GM18498 (cell line): Measurements from ENCODE around the gene BEND3.
A peak's percentile ranks its signal among the peaks of the same experiment; 100 is the strongest.
"Not testable (repeated sequence)": the region's sequence is repeated elsewhere in the genome, so short reads cannot be mapped to it uniquely, and the experiment has no call there.

ENCODE experiments used
- ATAC-seq: cut with Tn5 transposase; IDR thresholded peaks from one replicate; pipeline ENCODE4 v1.9.1; 2021; ENCODE audit warnings: mild to moderate bottlenecking, moderate library complexity; ENCODE audit not compliant: unreplicated experiment

BEND3 gene

DNA sequence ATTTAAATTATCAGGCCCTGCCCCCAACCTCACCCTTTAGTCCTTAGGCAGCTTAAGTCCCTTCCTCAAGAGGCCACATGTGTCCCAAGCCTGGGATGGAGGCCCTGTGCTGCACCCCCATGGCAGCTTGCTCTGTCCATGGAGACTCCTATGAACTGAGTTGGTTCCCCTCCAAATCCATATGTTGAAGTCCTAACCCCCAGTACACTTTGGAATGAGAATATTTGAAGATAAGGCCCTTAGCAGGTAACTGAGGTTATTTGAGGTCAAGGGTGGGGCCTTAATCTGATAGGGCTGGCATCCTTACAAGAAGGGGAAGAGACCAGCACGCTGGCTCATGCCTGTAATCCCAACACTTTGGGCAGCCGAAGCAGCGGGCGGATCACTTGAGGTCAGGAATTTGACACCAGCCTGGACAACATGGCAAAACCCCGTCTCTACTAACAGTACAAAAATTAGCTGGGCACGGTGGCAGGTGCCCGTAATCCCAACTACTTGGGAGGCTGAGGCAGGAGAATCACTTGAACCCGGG is 6.7 kb upstream of the BEND3 start:
- no peak for ATAC-seq

DNA sequence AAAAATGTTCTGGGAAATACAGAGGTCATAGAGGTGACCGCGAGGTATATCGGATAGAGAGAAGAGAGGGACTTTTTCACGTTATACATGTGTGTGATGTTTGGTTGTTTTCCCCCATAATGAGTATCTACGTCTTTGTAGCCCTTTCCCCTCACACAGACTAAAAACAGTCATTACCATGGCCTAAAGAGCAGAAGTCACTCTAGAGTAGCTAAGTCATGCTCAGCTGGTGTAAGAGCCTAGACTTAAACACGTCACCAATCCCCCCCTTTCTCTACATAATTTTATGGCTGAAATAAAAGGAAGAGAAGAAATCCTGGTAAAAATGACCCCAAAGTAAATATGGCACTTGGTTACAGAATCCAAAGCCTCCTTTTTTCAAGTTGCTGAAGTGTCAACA is 6.0 kb upstream of the BEND3 start:
- ATAC-seq, result no peak

DNA sequence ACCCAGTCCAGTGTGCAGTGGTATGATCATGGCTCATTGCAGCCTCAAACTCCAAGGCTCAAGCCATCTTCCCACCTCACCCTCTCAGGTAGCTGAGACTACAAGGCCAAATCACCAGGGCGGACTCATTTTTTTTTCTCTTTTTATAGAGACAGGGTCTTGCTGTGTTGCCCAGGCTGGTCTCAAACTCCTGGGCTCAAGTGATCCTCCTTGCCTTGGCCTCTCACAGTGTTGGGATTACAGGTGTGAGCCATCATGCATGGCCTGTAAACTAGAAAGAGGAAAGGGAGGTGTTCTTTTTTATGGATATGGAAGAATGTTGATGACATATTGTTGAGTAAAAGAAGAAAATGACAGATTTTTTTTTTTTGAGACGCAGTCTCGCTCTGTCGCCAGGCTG is 5.1 kb upstream of the BEND3 start:
- no peak for ATAC-seq

DNA sequence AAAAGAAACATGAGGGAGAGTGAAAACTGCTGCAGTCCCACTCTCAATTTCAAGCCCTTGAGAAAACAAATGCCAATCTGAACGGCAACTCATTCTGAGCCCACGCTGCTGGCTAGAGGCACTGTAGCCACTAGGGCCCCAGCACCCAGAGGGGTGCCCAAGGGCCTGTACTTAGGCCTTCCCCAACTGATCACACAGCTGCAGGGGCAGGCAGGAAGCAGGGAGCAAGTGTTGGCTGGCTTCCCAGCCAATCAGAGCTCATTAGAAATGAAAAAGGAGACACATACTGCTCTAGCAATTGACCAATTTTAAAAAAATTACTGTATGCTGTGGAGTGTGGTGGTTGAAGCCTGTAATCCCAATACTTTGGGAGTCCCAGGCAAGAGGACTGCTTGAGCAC is 3.7 kb upstream of the BEND3 start:
- ATAC-seq, result no peak

DNA sequence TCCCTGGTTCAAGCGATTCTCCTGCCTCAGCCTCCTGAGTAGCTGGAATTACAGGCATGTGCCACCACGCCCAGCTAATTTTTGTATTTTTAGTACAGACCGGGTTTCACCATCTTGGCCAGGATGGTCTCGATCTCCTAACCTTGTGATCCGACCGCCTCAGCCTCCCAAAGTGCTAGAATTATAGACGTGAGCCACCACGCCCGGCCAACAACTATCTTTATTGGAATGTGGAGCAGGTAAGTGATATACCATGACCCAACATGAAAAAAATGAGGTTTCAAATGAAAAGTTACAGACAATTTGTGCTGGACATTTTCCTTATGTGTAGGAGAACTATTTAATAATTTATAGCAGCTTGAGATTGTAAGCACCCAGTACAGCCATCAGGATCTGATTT is 3.2 kb upstream of the BEND3 start:
- ATAC-seq, result not testable (repeated sequence)

DNA sequence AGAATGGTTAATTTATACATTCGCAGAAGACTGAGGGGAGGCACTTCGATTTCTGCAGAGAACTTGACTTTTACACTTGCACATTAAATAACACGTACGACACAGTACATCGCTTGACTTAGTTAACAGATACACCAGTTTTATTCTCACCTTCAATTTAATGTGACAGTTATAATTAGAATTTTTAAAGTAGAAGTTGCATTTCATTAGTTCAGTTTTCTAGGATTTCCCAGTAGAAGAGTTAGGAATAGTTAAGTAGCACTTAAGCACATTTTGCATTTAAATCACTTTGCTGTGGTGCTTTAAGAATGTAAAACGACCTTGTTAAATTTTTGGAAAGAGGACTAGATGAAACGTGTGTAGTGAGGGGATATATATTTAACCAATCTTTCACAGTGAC is 1.6 kb upstream of the BEND3 start:
- no peak for ATAC-seq

DNA sequence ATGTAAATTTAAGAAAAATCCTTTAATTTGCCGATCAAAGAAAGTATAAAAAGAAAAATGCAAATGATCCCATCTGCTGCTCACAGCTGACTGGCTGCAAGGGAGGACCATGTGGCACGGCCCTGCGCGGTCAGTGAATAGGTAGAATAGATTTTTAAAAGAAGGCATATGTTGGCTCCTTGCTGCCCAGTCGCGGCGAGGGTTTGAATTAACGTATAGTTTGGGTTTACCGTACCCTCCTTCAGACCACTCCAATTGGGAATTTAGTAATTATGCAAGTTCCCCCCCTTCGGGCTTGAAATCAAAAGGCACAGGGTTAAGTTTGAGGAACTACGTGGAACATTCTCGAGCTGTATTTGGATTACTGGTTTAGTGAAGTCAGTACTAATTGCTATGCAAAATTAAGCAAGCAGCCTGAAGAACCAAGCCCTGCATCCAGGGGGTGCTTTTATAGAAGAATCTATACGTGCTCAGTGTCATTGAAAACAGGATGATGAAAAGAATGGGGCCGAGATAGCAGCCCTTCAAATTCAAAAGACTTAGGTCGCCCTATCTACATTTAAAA is 1.1 kb upstream of the BEND3 start:
- no peak for ATAC-seq

DNA sequence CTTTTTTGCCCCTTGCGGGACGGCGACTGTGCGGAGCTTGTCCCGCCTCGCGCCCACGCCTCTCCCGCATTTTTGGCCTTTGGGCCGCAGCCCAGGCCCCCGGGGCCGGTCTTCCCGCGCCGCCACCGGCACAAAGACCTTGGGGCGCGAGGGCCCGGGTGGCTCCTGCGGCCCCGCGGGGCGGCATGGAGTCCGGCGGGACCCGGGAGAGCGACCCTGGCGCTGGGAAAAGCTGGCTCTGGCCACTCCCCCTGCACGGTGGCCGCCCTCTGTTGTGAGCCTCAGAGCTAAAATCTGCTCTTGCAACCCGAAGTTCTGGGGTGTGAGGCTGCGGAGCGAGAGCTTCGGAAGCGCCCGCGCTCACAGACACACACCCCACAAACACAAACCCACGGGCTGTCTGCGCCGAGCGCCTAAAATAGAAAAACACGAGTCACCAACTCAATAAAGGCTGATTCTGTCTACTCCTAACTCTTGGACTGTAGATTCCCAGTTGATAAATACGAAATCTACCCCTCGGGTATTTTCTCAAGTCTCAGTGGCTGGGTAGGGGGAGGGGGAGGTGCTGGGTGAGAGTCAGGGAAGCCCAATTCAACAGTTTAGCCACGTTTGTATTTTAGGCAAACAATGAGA is 496 bp upstream of the BEND3 start:
- no peak for ATAC-seq

DNA sequence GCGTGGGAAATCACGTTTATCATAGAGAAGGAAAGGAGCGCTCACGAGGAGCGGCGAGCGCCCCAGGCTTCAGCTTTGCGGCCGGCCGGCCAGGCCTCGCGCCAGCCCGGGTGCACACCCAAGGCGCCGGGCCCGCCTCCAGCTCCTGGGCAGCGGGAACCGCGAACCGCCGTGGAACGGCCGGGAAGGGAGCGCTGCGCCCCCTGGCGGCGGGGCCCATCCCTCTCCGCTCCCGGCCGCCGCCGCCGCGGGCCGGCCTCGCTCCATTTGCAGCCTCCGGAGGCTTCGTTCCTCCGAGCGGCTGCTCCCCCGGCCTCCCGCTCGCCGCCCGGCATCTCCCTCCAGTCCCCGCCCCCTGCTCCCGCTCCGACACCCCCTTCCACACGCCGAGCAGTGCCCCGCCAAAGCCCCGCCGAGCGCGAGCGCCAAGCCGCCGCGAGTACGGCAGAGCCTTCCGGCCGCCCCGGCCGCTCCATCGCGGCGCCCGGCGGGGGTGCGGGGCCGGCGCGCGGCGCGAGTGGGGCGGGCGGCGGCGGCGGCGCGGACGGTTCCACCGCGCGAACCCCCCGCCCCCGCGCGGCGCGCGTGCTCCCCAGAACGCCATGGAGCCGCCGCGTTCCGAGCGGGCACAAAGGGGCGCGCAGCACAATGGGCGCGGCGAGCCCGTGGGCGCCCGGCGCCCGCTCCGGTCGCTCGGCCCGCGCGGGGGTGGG is 946 bp downstream of the BEND3 start:
- peak; percentile 76 for ATAC-seq

DNA sequence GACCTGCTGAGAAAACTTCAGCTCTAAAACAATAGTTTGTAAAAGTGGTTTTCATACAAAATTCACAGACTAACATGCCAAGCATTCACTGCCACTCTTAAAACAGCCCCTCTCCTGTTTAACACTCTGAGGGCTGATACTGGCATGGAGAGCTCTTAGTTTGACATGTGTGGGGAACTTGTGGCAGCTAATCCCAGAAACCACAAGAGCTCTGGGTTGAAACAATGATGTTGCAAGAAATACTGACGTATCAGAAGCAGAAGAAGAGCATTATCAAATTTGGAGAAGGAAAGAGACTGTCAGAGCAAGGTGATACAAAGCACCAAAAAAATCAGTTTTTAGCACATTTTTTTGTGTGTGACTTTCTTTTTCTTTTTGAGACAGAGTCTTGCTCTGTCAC is 5.1 kb downstream of the BEND3 start:
- no peak for ATAC-seq

DNA sequence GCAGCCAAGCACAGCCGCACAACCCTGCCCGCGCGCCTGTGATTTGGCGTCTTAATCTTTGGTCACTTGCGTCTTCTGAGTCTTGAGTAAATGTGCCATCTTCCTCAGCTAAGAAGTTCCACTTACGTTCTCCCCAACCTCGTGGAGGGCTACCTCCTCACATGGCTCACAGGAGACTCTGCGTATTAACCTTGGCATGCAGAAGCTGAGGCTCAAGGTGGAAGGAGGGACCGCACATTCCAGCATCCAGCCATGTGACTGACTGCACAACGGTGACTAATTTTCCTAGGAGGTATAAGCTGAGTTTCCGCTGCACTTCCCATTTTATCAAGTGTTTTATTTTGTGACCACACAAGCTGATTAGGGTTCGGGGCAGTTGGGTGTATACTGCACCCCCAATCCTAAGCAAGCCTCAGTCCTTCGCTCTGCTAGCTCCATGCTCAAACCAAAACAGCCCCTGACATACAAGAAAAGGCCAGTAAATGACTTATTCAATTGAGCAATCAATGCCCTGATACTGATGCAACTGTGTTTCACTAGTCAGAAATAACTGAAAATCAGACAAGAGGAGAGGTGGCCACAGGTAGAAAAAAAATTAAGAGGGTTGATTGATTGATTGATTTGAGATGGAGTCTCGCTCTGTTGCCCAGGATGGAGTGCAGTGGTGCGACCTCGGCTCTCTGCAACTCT is 7.0 kb downstream of the BEND3 start:
- ATAC-seq, result no peak

DNA sequence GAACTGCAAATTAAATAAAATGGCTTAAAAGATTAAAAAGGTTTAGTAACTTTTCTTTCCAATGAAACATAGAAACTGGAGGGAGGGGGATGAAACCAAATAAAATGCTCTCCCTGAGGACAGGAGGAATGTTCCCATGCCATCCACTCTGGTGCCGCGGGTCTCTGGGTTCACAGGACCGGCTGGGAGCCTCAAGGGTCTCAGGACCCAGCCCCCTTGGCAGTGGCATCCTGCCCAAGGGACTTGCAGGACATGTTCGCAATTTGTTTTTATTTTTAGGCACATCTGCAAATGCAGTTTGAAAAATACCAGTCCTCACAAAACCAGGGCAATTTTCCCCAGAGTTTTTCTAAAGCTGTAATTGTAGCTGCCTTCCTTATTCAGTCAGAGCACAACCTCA is 7.5 kb downstream of the BEND3 start:
- ATAC-seq, result no peak

DNA sequence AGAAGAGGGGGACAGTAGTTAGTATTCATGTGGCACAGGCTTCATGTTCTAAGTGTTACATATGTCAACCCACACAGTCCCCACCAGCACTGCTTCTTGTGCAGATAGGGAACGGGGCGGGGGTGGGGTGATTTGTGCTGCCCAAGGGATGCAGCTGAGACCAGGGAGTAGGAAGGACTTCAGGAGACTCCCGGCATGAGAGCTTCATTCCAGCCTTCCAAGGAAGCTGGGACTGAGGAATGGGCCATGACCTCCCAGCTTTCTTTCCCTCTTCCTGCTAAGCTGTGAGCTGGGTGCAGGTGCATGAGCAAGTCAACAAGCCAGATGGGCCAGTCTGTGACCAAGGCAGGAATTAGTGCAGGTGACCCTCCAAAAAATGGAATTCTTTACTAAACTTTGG is 9.2 kb downstream of the BEND3 start:
- no peak for ATAC-seq

DNA sequence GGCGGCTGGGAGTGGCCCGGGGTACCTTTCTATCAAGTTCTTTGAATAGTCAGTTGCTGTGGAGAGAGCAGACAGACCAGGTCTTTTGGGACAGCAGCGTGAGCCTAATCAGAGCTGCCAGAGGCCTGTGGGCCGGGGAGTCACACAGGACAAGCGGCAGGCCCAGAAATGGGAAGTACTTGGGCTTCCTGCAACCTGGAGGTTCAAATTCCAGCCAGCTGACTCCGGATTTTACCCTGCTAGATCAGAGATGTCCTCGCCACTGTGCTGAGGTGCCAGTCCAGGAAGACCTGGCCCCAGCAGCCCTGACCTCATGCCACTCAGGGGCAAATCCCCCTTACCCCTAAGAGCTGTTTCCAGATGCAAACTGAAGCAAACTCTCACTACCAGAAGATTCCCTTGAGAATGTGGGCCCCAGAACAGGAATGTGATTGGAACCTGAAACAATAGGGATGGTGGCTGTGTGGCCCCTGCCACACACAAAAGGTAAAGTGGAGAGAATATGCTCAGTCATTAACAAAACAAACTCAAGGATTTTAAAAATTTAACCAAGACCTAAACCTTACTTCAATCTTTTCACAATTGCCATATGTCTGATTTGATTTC is 9.7 kb downstream of the BEND3 start:
- ATAC-seq, result no peak

DNA sequence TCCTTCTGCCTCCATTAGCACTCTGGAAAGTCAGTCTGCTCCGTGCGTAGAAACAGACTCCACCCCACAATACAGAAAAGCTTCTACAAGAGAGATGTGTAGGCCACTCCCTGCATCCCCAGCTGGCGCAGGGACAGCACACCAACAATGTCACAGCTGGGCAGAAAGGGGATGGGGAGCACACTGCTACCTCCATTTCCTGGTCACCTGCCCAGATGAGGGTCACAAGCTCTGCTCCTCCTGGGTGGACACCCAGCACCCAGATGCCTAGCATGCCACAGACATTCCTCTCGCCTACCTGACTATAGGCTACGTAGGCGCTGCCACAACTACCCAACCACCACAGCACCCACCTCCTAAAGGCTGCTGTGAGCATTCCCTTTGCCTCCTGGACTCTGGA is 12.2 kb downstream of the BEND3 start:
- ATAC-seq, result no peak

DNA sequence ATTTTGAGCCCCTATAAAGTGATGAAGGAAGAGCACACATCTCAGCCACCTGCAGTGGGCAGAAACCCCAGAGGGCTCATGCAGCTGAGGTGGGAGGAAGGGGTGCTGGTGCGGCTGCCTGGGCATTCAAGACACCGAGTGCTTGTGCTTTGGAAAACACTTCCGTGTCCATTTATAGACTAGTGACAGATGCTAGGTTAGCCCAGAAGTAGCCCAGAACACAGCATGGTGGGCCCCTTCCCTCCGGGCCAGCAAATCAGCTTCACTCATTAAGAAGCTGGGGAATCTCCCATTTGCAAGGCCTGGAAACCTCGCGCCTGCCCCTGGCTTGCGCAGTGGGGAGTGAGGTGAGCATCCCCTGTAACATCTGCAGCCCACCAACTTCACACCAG is 12.9 kb downstream of the BEND3 start:
- ATAC-seq, result no peak

DNA sequence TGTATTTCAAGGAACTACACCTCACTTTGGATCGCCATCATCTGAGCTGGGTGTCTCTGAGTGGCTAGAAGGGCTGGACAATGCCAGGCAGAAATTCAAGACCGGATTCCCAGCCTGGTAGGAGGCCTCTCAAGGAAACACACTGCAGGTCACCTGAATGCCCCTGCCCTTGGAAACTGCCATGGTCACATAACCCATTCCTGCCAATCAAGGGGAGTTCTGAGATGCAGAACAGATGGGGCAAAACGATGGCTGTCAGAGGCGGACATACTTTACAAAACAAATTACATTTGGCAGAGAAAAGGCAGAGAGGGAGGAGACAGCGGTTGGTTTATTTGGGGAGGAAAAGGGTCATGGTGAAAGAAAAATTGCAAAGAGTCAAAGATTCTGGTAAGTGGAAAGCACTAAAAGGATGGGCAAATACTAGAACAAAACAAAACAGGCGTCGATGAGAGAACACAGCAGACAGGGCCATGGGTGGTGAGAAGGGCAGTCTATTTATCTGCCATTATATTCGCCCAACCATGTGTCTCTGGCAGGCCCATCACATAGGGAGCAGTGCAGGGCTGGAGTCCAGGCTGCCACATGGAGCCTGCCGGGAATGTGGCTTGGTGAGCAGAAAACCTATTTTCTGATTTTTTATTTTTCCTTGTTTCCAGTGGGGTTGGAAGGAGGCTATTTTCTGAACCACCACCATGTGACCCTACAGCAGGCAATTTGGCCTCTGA is 13.5 kb downstream of the BEND3 start:
- no peak for ATAC-seq

DNA sequence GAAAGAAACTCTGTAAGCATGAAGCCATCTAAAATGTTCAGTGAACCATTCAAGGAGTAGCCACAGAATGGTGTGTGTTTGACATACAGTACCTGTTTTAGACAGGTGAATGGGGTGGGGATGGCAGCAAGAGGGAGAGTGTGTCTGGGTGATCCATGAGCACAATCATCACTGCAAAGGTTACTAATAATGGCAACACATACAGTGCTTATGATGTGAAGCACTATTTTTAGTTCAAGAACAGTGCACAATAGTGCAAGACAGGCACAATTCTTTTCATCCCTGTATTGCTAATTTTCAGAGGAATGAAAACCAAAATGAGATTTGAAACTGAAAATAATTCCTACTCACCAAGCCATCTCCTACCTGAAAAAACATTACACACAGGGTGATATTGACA is 14.1 kb downstream of the BEND3 start:
- ATAC-seq, result no peak

DNA sequence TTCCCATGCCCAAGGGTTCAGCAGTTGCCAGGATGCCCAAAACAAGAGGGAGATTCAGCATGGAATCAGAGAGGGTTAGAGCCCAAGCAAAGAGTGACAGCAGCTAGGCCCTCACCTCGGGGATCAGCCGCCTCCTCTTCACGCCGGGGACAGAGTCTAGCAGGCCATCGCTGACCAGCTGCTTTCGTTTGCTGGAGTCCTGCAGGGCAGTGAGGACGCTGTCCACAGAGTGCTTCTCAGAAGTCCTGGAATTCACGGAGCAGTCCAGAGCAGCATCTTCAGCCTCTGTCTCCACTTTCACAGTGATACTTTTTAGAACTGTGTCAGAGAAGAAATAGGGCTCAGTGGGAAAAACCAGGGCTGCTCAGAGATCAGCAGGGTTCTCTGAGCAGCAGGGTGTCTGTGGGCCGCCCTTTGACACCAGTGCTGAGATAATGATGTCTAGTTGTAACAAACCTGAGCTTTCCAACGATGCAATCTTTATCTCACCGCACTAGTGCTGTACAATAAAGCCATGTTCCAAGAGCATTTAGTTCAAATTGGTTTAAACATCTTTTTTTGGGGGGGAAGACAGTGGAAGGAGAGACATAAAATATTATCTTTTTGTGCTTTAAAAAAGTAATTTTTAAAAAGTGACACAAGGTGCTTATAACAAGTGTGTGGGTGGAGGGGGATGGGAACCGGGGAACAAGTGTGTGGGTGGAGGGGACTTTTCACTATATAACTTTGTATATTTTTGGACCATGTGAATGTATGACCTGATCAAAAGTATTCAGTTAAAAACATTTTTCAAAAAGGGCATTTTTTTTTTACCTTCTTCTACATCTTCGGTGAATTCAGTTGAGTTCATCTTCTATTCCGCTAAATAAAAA is 16.6 kb downstream of the BEND3 start:
- ATAC-seq, result no peak

DNA sequence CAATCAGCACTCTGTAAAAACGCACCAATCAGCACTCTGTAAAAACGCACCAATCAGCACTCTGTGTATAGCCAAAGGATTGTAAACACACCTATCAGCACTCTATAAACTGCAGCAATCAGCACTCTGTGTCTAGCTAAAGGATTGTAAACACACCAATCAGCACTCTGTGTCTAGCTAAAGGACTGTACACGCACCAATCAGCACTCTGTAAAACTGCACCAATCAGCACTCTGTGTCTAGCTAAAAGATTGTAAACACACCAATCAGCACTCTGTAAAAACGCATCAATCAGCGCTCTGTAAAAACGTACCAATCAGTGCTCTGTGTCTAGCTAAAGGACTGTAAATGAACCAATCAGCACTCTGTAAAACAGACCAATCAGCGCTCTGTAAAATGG is 30.9 kb downstream of the BEND3 start:
- ATAC-seq, result not testable (repeated sequence)
